Measurements from ENCODE around the gene SHTN1. TPM values are rescaled to one million over a fixed set of nuclear protein-coding genes. Genes with fewer than 3 reads are reported as not detected.

Gene SHTN1
- total RNA-seq, 1 experiment from 2014 or later: 9.0 TPM

GRCh38 chr10:116918583-116918982 lies 86.4 kb downstream of the SHTN1 start:
- no peak for DNase-seq (ENCODE audit: low read depth)

GRCh38 chr10:116917481-116917880 lies 87.5 kb downstream of the SHTN1 start:
- DNase-seq (ENCODE audit: low read depth): no peak

- no peak for DNase-seq (ENCODE audit: low read depth)
Measured at GRCh38 chr10:116915340-116915739, 89.6 kb downstream of the SHTN1 start.

GRCh38 chr10:116913695-116914094 lies 91.3 kb downstream of the SHTN1 start:
- no peak for DNase-seq (ENCODE audit: low read depth)

- no peak for DNase-seq (ENCODE audit: low read depth)
Measured at GRCh38 chr10:116912162-116912561, 92.8 kb downstream of the SHTN1 start.

- no peak for DNase-seq (ENCODE audit: low read depth)
Measured at GRCh38 chr10:116910910-116911309, 94.1 kb downstream of the SHTN1 start.

- DNase-seq (ENCODE audit: low read depth): no peak
Measured at GRCh38 chr10:116909307-116909706, 95.7 kb downstream of the SHTN1 start.

- no peak for DNase-seq (ENCODE audit: low read depth)
Measured at GRCh38 chr10:116907245-116907987, 97.6 kb downstream of the SHTN1 start.

- DNase-seq (ENCODE audit: low read depth): no peak
Measured at GRCh38 chr10:116905845-116906210, 99.2 kb downstream of the SHTN1 start.

- no peak for DNase-seq (ENCODE audit: low read depth)
Measured at GRCh38 chr10:116899626-116900025, 105.4 kb downstream of the SHTN1 start.

- no peak for DNase-seq (ENCODE audit: low read depth)
Measured at GRCh38 chr10:116893686-116894037, 111.3 kb downstream of the SHTN1 start.

GRCh38 chr10:116892907-116893685 lies 111.9 kb downstream of the SHTN1 start:
- DNase-seq (ENCODE audit: low read depth): no peak

- DNase-seq (ENCODE audit: low read depth): no peak
Measured at GRCh38 chr10:116891208-116891607, 113.8 kb downstream of the SHTN1 start.

GRCh38 chr10:116889066-116889465 lies 115.9 kb downstream of the SHTN1 start:
- no peak for DNase-seq (ENCODE audit: low read depth)

- peak; percentile 86 for DNase-seq (ENCODE audit: low read depth)
Measured at GRCh38 chr10:116888380-116889055, 116.5 kb downstream of the SHTN1 start.

- DNase-seq (ENCODE audit: low read depth): no peak
Measured at GRCh38 chr10:116886772-116887171, 118.2 kb downstream of the SHTN1 start.

GRCh38 chr10:116882639-116883038 lies 122.3 kb downstream of the SHTN1 start:
- no peak for DNase-seq (ENCODE audit: low read depth)

- peak; percentile 61 for DNase-seq (ENCODE audit: low read depth)
Measured at GRCh38 chr10:116880716-116881482, 124.1 kb downstream of the SHTN1 start.

GRCh38 chr10:116879817-116880216 lies 125.2 kb downstream of the SHTN1 start:
- DNase-seq (ENCODE audit: low read depth): no peak

- DNase-seq (ENCODE audit: low read depth): no peak
Measured at GRCh38 chr10:116878123-116878522, 126.9 kb downstream of the SHTN1 start.

GRCh38 chr10:116877391-116877790 lies 127.6 kb downstream of the SHTN1 start:
- DNase-seq (ENCODE audit: low read depth): no peak

- DNase-seq (ENCODE audit: low read depth): no peak
Measured at GRCh38 chr10:116875897-116876296, 129.1 kb downstream of the SHTN1 start.
